Mucosa of descending colon (tissue), 3 donors: ENCODE data around the gene OR1I1. TPM values are rescaled to one million over a fixed set of nuclear protein-coding genes. Genes with fewer than 3 reads are reported as not detected.
"Not testable (repeated sequence)": the region's sequence is repeated elsewhere in the genome, so short reads cannot be mapped to it uniquely, and the experiment has no call there.

Source experiments
- ATAC-seq: fragments of 200-7000 bp; cut with Tn5 transposase; one replicate; pipeline ENCODE4 v1.9.1; 2020; ENCODE audit warnings: mild to moderate bottlenecking, moderate library complexity
- DNase-seq, 3 donors: peaks; one replicate each; pipeline ENCODE4 v3.0.0-alpha.2; 2020
- H3K36me3 ChIP-seq: fragments of 200-600 bp; one replicate; pipeline ENCODE4 v1.8.0; 2021; ENCODE audit warnings: low read depth, mild to moderate bottlenecking
- H3K4me1 ChIP-seq: fragments of 200-600 bp; one replicate; pipeline ENCODE4 v1.8.0; 2021; ENCODE audit warnings: low read depth, mild to moderate bottlenecking
- H3K4me3 ChIP-seq: fragments of 200-600 bp; one replicate; pipeline ENCODE4 v1.8.0; 2021; ENCODE audit warnings: mild to moderate bottlenecking
- H3K9me3 ChIP-seq: fragments of 200-600 bp; one replicate; pipeline ENCODE4 v1.8.0; 2021; ENCODE audit warnings: mild to moderate bottlenecking
- intact Hi-C, 2 donors: fragments of 100-400 bp; cut with DNase I in 1 of 2; cut with micrococcal nuclease in 1 of 2; formaldehyde crosslinking; loops; one replicate each; pipeline versions ENCODE4 v1.11.0 to v1.11.1; 2022; cut with DNase I, micrococcal nuclease
- total RNA-seq, 3 donors: library from RNA; stranded (reverse); fragmentation: NEBNext Ultra II Directional in 2 of 3; extraction: Animal tissue kit (Norgen Biotek cat#: 25700) in 2 of 3; gene quantifications; one replicate each; pipeline versions ENCODE4 v1.2.1 to v1.2.4, GENCODE V29; 2021 to 2023
- TF ChIP-seq, protein P1 (sequence below): fragments of 200-600 bp; IDR thresholded peaks from one replicate; pipeline ENCODE4 v1.8.0; 2022; ENCODE audit warnings: antibody characterized with exemption, mild to moderate bottlenecking
- donor health status: DM: no; HTN: no; CAD: no; lungs with moderate emphysema.
- donor health status: DM: no; HTN: no; CAD: no.
- donor health status: DM: no; HTN: yes; CAD: no.

Gene OR1I1
- total RNA-seq, 3 donors from 2014 or later, result not detected

DNA sequence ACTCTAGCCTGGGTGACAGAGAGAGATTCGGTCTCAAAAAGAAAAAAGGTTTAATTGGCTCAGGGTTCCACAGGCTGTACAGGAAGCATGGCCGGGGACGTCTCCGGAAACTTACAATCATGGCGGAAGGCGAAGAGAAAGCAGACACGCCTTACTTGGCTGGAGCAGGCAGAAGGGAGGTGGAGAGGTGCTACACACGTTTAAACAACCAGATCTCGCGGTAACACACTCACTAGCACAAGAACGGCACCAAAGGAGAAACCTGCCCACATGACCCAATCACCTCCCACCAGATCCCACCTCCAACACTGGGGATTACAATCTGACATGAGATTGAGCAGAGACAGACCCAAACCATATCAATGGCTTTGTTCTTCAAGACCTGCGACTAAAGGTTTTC lies 20.0 kb upstream of the OR1I1 start:
- no peak for ATAC-seq
- DNase-seq, result no peak
- no peaks in the 10 kb centered on the region for H3K4me1 ChIP-seq
- H3K4me3 ChIP-seq, result no peak overlapping the region
- H3K36me3 ChIP-seq, result no peaks in the 10 kb centered on the region
- intact Hi-C loops, result no loop called here
- TF ChIP-seq, protein P1, sequence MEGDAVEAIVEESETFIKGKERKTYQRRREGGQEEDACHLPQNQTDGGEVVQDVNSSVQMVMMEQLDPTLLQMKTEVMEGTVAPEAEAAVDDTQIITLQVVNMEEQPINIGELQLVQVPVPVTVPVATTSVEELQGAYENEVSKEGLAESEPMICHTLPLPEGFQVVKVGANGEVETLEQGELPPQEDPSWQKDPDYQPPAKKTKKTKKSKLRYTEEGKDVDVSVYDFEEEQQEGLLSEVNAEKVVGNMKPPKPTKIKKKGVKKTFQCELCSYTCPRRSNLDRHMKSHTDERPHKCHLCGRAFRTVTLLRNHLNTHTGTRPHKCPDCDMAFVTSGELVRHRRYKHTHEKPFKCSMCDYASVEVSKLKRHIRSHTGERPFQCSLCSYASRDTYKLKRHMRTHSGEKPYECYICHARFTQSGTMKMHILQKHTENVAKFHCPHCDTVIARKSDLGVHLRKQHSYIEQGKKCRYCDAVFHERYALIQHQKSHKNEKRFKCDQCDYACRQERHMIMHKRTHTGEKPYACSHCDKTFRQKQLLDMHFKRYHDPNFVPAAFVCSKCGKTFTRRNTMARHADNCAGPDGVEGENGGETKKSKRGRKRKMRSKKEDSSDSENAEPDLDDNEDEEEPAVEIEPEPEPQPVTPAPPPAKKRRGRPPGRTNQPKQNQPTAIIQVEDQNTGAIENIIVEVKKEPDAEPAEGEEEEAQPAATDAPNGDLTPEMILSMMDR, result no peak
- H3K9me3 ChIP-seq, result no peaks in the 10 kb centered on the region

DNA sequence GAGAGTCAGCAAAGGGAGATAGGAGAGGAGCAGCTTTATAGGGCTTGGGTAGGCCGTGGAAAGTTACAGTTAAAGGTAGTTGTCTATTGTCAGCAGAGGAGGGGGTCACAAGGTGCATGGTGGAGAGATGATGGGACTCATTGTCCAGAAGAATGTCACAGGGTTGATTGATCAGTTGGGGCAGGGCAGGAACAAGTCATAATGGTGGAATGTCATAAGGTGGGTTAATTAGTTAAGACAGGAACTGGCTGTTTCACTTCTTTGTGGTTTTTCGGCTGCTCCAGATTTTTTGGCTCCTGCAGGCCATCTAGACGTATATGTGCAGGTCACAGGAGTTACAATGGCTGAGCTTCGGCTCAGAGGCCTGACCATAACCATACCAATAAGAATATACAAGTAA lies 11.6 kb upstream of the OR1I1 start:
- intact Hi-C loops, DNase-seq, H3K4me3 ChIP-seq, H3K36me3 ChIP-seq, H3K9me3 ChIP-seq, ATAC-seq, H3K4me1 ChIP-seq: not testable (repeated sequence)

DNA sequence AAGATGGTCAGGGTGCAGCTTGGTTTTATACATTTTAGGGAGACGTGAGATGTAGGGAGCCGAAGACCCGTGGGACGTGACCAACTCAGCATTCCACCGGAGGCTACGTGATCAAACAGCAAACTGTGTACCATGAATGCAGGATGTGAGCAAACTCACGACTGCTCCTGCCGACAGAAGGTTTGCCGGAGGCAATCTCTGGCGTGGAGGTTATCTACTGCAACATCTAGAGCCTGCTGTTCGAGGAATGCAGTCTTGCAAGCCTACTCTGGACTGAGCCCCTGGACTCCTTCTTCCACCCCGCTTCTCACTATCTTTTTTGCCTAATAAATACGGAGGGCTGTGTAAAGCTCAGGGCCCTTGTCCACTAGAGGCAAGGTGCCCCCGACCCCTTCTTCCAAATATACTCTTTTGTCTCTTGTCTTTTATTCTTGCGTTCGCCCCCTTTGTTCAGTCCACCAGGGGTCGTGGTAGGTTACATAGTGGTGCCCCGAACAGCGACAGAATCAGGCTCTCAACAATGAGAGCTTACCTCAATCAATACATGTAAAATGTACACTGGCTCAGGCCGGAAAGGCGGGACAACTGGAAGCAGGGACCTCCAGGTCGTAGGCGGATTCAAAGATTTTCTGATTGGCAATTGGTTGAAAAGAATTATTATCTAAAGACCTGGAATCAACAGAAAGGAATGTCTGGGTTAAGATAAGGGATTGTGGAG lies 8.9 kb upstream of the OR1I1 start:
- no peak for DNase-seq
- Histone ChIP-seq H3K4me3 (no peak overlapping the region), H3K36me3 (no peaks in the 10 kb centered on the region), H3K9me3 (no peaks in the 10 kb centered on the region), H3K4me1 (no peaks in the 10 kb centered on the region)
- intact Hi-C loops, result no loop called here
- TF ChIP-seq, protein P1, result no peak
- ATAC-seq, result no peak

DNA sequence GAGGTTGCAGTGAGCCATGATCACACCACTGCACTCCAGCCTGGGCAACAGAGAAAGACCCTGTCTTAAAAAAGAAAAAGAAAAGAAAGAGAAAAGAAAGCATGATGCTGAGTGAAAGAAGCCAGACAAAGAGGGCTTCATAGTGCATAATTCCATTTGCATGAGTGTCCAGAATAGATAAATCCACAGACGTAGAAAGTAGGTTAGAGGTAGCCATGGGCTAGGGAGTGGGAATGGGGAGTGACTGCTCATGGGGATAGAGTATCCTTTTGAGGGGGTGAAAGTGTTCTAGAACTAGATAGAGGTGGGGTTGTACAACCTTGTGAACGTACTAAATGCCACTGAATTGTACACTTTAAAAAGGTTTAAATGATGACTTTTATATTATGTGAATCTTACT lies 7.6 kb upstream of the OR1I1 start:
- TF ChIP-seq, protein P1, result no peak
- DNase-seq (no peak), ATAC-seq (no peak)
- Histone ChIP-seq H3K36me3 (no peaks in the 10 kb centered on the region), H3K4me3 (no peak overlapping the region), H3K9me3 (no peaks in the 10 kb centered on the region), H3K4me1 (no peaks in the 10 kb centered on the region)
- intact Hi-C loops, result no loop called here

DNA sequence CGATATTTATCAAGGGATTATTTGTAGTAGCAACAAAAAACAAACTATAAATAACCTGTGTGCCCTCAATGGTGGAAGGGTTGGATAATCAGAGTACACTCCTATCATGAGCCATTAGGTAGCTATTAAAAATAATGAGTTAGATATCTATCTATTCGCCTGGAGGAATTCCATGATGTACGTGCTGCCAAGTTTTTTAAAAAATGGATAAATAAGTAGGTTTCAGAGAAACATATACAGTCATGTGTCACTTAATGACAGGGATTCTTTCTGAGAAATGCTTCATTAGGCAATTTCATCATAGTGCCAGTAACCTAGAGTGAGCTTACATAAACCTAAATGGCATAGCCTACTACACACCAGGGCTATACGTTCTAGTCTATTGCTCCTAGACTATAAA lies 6.2 kb upstream of the OR1I1 start:
- H3K9me3 ChIP-seq, result no peaks in the 10 kb centered on the region
- TF ChIP-seq, protein P1, result no peak
- no peaks in the 10 kb centered on the region for H3K36me3 ChIP-seq
- intact Hi-C loops, result no loop called here
- H3K4me3 ChIP-seq, result no peak overlapping the region
- DNase-seq (no peak), ATAC-seq (no peak)
- H3K4me1 ChIP-seq, result no peaks in the 10 kb centered on the region

DNA sequence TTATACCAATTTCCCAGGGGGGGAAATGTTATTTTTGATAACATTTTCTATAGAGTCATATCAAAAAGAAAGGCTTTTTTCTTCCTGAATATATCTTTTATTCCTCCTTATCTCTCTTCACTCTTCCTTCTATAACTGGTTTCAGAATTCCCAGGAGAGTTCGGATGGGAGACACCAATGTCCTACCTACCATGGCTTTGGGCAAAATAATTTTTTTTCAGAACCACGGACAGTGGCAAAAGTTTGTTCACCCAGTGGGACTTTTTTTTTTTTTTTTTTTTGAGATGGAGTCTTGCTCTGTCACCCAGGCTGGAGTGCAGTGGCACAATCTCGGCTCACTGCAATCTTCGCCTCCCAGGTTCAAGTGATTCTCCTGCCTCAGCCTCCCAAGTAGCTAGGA lies 2.0 kb upstream of the OR1I1 start:
- H3K36me3 ChIP-seq, H3K4me1 ChIP-seq, DNase-seq, intact Hi-C loops, ATAC-seq, H3K4me3 ChIP-seq, H3K9me3 ChIP-seq: not testable (repeated sequence)

DNA sequence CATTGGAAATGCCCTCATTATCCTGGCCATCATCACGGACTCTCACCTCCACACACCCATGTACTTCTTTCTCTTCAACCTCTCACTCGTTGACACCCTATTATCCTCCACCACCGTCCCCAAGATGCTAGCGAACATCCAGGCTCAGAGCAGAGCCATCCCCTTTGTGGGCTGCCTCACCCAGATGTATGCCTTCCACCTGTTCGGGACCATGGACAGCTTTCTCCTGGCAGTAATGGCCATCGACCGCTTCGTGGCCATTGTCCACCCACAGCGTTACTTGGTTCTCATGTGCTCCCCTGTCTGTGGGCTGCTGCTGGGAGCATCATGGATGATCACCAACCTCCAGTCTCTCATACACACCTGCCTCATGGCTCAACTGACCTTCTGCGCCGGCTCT lies 5.2 kb downstream of the OR1I1 start:
- H3K36me3 ChIP-seq, result no peaks in the 10 kb centered on the region
- DNase-seq, result no peak
- ATAC-seq, result no peak
- no peaks in the 10 kb centered on the region for H3K9me3 ChIP-seq
- no peaks in the 10 kb centered on the region for H3K4me1 ChIP-seq
- intact Hi-C loops, result no loop called here
- H3K4me3 ChIP-seq, result no peak overlapping the region
- TF ChIP-seq, protein P1, result no peak
